OCI-M2 (cell line): ENCODE results near the gene DIRAS1.

Experiments
- DNase-seq: peaks from one replicate; lab custom pipeline; 2025; ENCODE audit not compliant: unreplicated experiment; lab: John Stamatoyannopoulos, UW

DIRAS1 gene

DNA sequence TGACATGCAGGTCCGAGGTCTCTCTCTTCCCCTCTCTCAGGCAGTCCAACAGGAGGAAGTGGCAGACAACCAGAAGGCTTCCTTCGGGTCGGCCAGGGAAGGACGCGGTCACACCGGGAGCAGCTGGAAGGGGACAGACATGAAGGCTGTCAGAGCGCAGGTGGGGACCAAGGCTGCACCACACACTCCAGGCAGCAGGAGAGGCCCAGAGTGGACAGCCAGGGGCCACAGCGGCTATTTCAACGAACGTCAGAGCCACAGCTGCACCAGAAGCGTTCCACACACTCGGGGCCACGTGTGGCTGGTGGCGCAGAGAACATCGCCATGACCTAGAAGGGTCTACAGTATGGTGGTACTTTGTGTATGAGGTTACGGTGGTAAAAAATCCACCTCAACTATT, 34.6 kb upstream of the DIRAS1 start:
- no peak for DNase-seq

- no peak for DNase-seq
These were observed 34.2 kb upstream of the DIRAS1 start for GRCh38 chr19:2755448-2755705.

- DNase-seq: no peak
These were observed 33.7 kb upstream of the DIRAS1 start for GRCh38 chr19:2754659-2755447.

- no peak for DNase-seq
These were observed 30.3 kb upstream of the DIRAS1 start for GRCh38 chr19:2751438-2751830.

DNA sequence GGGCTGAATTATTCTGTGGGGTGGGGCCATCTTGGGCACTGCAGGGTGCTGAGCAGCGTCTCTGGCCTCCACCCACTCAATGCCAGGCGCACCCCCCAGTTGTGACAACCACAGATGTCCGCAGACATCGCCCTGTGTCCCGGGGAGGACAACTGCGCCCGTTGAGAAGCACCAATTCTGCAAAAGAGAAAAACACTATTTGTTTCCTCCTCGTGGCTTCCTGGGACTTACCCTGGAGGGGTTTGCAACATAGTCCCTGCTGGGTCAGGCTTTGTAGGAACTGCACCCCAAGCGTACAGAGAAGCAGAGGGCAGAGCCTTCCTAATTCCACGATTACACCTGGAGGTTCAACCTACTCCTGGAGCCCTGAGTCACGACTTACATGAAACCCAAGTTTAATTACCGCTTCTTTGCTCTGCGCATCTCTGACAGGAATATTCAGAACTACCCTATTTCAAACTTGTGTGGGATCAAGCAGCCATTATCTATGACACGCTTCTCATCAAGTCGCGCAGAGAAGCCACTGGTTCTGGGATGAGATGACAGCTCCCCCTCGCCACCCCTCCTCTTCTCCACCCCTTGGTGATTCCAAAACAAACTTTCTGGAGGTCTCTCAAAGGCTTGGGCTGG, 29.8 kb upstream of the DIRAS1 start:
- no peak for DNase-seq

DNA sequence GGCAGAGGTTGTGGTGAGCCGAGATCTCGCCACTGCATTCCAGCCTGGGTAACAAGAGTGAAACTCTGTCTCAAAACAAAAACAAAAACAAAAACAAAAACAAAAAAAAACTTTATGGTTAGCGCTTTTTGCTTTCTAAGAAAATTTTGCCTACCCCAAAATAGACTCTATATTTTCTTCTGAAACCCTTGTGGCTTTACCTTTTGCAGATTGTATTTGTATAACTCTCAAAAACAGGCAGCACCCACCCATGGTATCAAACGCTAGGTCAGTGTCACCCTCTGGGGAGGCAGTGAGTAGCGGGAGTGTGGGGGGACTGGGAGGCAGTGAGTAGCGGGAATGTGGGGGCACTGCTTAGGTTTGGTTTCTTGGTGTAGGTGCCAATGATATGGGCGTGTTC, 26.2 kb upstream of the DIRAS1 start:
- no peak for DNase-seq

DNA sequence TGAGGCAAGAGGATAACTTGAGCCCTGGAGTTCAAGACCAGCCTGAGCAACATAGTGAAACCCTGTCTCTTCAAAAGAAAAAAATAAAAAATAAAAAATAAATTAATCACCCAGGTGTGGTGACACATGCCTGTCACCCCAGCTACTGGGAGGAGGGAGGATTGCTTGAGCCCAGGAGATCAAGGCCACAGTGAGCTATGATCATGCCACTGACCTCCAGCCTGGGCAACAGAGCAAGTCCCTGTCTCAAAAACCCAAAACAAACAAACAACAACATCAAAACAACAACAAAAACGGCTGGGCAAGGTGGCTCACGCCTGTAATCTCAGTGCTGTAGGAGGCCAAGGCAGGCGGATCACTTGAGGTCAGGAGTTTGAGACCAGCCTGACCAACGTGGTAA, 22.9 kb upstream of the DIRAS1 start:
- no peak for DNase-seq

GRCh38 chr19:2743099-2743498, 21.9 kb upstream of the DIRAS1 start:
- no peak for DNase-seq

DNA sequence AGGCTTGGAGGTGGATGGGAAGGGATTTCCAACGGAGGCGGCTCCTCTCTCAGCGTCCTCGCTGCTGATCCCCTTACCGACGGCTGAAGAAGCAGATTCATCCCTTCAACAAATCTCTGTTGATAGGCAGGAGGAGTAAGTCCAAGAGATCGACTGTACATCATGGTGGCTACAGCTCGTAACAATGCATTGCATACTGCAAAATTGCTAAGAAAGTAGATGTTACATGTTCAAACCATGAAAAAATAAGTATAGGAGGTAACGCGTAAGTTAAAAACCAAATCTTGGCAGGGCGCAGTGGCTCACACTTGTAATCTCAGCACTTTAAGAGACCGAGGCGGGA, 19.1 kb upstream of the DIRAS1 start:
- no peak for DNase-seq

GRCh38 chr19:2739602-2740313, 18.6 kb upstream of the DIRAS1 start, which contains the start of gene SLC39A3:
SLC39A3 (minus strand) TSS chr19:2740017; CDS start chr19:2737257, 2,760 bp downstream.
- peak; percentile 49 for DNase-seq

DNA sequence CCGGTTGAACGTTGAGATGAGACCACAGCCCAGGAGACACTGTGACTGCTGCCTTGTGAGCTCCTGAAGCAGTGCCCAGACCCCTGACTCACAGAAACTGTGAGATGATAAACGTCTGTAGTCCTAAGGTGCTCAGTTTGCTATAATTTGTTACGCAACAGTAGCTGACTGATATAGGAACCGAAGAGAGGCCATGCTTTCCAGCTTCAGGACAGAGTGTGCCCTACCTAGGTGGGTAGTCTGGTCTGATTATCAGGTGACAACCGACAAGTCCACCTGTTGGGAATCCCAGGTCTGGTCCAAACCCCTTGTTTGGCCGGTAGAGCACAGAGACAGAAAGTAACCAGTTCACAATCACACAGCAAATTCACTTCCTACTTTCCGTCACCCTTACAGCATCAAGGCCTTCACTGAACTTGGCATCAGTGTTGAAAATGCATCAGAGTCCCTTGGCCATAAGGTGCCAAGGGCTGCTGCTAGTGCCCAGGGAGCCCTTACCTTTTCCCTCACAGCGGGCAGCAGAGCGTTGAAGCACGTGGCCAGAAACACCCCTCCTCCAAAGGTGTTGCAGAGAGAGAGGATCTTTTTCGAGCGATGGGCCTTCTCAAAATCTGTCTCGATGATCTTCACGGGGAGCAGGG, 15.5 kb upstream of the DIRAS1 start:
- DNase-seq: no peak

GRCh38 chr19:2735374-2735773, 14.2 kb upstream of the DIRAS1 start:
- DNase-seq: no peak

GRCh38 chr19:2734589-2735288, 13.6 kb upstream of the DIRAS1 start:
- no peak for DNase-seq

DNA sequence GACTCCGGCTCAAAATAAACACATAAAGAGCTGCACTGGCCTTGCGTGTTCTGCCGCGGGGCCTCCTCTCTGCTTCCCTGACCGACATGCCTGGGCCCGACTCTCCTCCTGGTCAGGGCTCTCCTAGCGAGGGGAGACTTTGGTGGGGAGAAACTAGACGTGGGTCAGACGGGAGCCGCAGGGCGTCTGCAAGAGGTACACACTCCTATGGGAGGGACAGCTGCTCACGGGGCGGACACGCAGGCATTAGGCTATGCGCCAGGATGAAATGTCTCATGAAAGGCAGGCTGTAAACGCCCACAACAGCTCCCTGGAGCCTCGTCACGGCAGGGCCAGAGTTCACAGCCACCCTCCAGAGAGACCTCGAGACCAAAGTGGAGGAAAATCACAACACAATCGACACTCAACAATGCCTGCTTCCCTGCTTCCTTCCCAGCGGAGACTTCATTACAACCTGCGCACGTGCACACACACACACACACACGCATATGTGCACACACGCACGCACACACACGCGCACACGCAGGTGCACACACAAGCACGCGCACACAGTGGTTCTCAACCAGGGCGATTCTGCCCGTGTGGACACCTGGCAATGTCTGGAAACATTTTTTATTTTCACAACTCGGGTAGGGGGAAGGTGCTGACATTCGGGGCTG, 12.9 kb upstream of the DIRAS1 start:
- DNase-seq: no peak

DNA sequence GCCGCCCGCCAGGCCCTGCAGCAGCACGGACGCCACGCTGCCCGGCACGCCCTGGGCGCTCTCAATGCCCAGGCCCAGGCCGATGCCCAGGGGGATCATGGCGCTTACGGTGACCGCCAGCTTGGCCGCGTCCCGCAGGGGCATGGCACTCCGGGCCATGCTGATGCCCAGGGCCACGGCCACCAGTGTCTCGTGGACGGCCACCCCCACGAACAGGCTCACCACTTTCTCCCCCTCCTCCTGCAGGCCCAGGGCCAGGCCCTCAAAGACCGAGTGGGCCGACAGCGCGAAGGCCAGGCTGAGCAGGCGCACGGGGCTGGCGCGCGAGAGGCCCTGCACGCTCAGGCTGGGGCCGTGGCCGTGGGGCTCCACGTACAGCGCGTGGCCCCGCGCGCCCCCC, 11.7 kb upstream of the DIRAS1 start:
- DNase-seq: no peak

DNA sequence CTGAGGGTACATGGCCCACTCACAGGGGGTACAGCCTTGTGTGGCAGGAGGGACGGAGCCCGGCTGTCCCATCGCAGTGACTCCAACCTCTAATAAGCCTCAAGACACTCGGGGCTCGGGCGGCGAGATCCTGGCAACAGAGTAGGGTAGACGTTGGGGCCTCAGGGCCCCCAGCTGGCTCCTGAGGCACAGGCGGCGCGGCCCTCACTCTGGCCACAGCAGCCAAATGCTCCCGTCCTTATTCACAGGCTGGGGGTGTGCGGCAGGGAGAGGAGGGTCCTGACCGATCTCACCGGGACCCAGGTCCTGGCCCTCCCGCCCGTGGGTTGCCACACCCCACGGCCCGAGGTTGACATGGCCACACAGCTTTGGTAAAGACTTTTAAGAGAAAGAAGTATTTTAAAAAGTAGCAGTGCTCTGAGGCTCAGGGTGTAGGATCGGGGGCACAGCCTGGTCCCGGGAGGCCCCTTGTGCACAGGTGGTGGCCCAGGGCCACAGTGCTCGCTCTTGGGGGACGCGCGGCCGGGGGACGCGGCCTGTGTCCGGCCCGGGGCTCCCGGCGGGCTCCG, 11.1 kb upstream of the DIRAS1 start:
- no peak for DNase-seq

DNA sequence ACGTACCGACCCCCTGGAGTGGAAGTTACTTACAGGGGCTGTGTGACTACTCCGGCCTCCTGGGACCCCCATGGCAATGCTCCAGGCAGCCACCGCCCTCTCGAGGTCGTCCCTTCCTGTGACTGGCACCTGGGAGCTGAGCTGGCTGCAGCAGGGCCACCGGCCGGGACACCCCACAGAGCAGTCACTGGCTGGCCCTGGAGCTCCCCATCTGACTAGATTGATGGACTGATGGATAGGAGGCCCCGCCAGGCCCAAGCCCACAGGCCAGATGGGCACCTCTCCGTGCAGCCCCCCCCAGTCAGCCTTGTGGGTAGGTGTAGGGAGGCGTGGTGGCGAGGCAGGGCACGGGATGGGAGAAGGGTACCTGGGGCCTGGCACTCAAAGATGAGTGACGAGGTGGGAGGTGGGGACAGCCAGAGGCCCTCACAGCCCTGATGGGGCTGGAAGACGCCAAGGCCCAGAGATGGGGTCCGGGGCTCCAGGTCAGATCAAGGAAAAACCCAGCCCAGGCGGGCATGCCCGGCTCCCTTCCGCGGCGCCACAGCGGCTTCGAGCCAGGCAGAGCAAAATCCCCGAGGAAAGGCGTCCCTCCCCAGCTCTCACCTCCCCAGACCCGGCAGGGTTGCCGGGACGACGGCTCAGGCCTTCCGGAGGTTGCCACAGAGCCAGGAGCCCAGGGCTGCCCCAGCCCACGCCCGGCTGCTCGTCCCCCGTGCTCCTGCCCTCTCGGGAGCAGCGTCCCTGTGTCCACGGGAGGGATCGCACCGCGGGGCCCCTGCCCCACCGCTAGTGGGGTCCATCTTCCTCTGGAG, 10.2 kb upstream of the DIRAS1 start:
- no peak for DNase-seq

DNA sequence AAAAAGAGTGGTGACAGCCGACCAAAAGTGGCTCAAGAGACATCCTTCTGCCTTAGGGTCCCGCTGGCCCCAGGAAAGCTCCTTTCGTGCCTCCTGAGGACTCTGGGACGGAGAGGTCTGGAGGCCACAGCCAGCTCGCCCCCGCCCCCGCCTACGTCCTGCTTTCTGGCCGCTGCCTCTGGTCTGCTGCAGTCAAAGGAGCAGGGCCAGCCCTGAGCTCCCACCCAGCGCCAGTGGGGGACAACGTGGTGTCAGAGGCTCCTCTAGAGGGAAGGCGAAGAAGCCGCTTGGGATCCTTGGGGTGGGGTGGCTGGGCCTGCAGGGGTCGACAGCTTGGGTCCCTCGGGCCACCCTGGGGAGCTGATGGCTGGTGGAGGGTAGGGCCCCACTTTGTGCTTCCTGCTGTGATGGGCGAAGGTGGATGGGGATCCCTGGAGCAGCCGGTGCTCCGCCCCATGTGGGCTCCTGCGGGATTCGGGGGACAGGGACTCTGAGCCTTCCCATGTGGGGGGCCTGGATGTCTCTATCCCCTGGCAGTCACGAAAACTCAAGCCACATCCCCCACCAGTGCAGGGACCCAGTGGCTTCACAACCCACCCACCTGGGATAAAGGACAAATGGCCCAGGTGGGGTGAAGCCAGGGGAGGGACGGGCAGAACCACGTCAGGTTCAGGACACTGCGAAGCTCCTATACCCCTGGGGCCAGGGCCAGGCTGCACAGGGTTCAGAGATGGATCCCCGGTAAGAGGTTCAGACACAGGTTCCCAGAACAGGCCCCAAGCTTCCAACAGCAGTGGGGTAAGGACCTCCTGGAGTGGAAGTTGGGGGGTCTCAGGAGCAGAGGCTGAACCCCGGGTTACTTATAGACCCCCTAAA, 9.0 kb upstream of the DIRAS1 start:
- DNase-seq: no peak
